Measurements from ENCODE around the gene TOR1AIP2.
"Not testable (repeated sequence)": the region's sequence is repeated elsewhere in the genome, so short reads cannot be mapped to it uniquely, and the experiment has no call there.

TOR1AIP2 gene

DNA sequence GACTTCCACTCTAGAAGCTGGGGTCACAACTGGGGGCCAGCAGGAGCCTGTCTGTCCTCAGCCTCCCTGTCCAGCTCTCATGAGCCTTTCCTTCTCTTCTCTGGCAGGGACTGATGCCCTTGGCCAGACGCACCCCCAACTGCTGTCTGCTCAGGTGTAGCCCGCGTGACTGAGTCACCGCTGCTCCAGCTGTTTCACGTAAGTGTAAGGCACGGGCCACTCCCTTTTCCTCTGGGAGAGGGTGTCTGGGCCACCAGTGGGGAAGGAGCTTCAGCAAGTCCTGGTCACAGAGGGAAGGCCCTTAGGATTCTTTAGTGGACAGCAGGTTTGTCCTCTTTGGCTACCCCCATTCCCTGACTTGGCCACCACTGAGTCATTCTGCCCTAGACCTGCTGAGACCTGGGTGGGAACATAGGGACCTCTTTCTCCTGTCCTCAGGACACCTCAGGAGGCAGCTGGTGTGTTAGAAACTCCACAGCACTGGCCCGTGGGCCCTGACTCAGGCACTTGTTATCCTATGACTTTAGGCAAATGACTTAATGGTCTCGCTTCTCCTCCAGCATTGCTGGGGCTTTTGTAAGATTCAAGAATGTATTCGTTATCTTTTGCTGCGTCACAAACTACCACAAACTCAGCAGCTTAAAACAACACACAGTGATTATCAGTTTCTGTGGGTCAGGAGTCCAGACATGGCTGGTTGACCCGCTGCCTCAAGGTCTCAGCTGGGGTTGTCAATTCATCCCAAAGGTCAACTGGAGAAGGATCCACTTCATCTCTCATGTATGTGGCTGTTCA, 69.7 kb downstream of the TOR1AIP2 start:
- DNase-seq (ENCODE audit: low spot score), result no peak

DNA sequence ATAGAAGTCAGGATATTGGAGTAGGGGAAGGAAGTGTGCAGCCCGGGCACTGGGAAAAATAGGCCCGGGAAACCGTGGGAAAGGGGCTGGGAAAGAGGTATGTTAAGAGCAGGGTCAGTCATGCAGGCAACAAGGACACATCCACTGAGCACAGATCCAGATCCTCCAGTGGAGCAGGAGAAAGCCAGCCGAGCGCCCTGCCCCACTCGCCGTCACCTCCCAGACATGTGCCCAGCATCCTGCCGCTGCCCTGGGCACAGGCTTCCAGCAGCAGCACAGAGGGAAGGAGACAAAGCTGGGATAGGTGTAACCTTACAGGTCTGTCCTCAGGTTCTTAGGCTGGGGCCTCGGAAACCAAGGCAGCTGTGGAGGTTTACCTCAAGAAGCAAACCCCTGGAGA, 70.3 kb downstream of the TOR1AIP2 start:
- no peak for DNase-seq (ENCODE audit: low spot score)

DNA sequence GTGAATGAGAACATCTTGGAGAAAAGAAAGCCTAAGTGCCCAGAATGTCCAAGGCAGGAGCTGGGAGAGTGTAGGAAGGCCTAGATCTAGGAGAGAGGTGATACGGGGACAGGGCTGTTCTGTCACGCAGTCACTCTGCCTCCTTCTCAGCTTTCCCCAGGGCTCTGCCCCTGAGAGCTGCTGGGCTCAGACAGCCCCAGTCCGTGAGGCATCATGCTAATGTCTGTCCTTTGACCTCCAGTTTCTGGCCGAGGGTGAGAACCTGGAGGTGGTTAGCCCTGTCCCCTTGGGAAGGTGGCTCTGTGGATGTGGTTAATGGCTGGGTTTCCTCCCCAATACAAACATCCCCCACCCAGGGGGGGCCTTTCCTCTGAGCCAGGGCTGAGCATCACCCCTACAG, 71.3 kb downstream of the TOR1AIP2 start:
- DNase-seq (ENCODE audit: low spot score), result no peak

GRCh38 chr1:179805291-179806195, 72.1 kb downstream of the TOR1AIP2 start:
- no peak for DNase-seq (ENCODE audit: low spot score)

DNA sequence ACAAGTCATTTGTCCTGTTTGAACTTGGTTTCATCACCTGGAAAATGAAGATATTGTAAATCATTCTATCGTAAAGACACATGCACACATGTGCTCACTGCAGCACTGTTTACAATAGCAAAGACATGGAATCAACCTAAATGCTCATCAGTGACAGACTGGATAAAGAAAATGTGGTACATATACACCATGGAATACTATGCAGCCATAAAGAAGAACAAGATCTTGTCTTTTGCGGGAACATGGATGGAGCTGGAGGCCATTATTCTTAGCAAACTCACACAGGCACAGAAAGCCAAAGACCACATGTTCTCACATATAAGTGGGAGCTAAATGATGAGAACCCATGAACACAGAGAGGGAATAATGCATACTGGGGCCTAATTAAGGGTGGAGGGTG, 73.2 kb downstream of the TOR1AIP2 start:
- not testable (repeated sequence) for DNase-seq (ENCODE audit: low spot score)

DNA sequence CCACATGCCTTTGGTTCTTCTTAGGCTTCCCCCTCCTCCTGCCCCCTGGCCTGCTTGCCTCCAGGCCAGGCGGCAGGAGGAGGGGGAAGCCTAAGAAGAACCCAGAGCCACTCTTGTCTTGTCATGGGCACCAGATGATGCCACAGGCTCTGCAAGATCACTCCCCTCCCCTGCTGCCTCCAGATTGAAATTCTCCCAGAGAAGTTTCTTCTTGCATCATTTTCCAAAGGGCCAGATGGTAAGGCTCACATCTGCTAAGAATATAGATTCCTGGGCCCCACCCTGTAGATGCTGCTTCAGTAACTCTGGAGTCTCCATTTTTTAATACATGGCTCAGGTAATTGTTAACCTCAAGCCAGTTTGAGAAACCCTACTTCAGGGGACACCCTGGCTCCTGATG, 73.7 kb downstream of the TOR1AIP2 start:
- no peak for DNase-seq (ENCODE audit: low spot score)

DNA sequence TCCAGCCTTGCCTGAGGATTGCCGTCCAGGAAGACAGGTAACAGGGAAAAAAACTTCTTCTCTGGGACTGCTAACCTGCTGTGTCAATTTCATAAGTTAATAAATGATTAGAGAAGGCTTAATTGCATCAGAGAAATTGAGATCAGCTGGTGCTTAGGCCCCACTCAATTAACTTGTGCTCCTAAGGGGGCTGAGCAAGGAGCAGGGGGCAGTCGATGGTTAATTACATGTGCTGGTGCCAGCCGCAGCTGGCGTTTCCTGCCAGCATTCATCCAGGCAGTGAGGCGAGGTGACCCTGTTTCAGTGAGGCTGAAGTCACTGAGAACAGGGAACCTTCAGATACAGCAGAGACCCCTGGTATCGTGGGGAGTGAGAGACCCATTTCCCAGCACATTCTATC, 74.5 kb downstream of the TOR1AIP2 start:
- no peak for DNase-seq (ENCODE audit: low spot score)

- DNase-seq (ENCODE audit: low spot score), result no peak
Observed at GRCh38 chr1:179800481-179800880, 77.1 kb downstream of the TOR1AIP2 start.

DNA sequence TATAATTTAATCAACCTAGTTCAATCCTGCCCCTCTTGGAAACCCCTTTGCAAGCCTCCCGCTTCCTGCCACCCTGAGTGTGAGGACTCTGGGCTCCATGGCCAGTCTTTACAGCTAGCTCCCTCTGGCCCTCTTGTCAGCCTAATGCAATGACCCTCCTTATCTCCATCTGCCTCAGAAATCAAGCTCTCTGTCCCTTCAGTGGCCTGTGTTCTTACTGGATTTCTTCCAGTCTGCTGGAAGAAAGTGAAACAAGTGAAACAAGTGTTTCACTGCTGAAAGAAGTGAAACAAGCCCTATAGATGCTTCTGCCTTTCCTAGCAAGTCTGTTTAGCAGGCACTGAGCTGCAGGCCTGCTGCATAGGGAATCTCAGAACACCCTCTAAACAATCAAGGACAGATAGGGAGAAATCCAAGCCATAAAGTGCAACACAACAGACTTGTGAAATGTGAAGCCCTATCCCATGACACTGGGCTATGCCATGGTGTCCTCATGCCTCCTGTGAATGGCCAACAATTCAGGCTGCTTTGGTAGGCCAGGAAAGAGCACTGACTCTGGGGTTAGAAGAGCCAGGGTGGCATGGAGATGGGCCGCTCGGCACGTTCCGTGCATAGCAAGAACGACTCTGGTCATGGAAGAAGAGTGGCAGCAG, 78.6 kb downstream of the TOR1AIP2 start:
- DNase-seq (ENCODE audit: low spot score), result no peak

GRCh38 chr1:179798213-179798863, 79.3 kb downstream of the TOR1AIP2 start:
- no peak for DNase-seq (ENCODE audit: low spot score)

DNA sequence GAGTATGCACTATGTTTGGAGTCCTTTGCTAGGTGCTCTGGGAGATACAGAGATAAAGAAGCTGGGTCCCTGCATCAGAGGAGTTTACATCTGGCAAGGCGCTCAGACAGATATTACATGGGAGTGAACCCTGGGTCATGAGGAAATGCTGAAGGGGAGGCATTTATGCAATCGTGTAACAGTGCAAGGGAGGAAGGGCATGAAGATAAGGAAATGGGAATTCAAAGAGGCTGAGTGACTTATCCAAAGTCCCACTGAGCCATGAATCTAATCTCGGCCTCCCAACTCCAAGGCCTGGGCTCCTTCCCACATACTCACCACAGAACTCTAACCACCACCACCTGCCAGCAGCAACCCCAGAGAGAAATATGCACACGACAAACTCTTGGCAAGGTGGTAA, 82.9 kb downstream of the TOR1AIP2 start:
- DNase-seq (ENCODE audit: low spot score), result no peak

- no peak for DNase-seq (ENCODE audit: low spot score)
Observed at GRCh38 chr1:179794146-179794545, 83.5 kb downstream of the TOR1AIP2 start.

DNA sequence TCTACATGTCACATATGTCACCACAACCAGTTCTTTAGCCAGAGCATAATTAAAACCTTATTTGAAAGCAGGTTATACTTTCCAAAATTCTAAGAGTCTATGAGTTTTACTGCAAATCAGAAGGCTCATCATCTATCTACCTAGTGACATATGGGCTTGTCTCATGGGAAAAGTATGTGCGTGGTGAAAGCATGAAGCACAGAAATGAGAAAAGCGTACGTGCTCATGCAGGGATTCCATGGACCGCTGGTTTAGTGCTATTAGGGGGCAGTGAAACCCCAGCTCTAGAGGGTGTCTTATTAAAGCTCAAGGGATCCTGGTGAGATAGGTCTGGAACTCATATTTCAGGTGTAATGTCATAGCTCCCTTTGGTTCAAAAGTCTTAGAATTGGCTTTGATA, 84.3 kb downstream of the TOR1AIP2 start:
- DNase-seq (ENCODE audit: low spot score), result no peak
